OCI-LY3 (cell line): ENCODE measurements around the gene TRIM26.

Experiments
- H2AFZ ChIP-seq: fragments of 200-600, 300-600 bp; shearing (Covaris generic); 2 replicates; pipeline ENCODE4 v1.6.0; 2014; ENCODE audit warnings: antibody characterized with exemption, low read depth, low read length
- H3K27ac ChIP-seq: fragments of 200-600, 300-600 bp; sonication (generic); 2 replicates; pipeline ENCODE4 v1.5.1; 2014; ENCODE audit warnings: mild to moderate bottlenecking, low read length, moderate library complexity, mixed read lengths
- H3K27me3 ChIP-seq: fragments of 200-600, 300-600 bp; sonication (generic); 2 replicates; pipeline ENCODE4 v1.6.1; 2014; ENCODE audit warnings: low read depth, low read length, mixed read lengths
- H3K36me3 ChIP-seq: fragments of 200-600, 300-600 bp; sonication (generic); replicated peaks from 2 replicates; pipeline ENCODE3; 2014; ENCODE audit warnings: low read depth, low read length, mixed read lengths
- H3K4me1 ChIP-seq: fragments of 300-600, 200-600 bp; sonication (generic); 2 replicates; pipeline ENCODE4 v1.6.1; 2014; ENCODE audit warnings: low read length, mixed read lengths
- H3K4me2 ChIP-seq: fragments of 200-600, 300-600 bp; sonication (generic); 2 replicates; pipeline ENCODE4 v1.6.1; 2014; ENCODE audit warnings: low read length, mixed read lengths
- H3K4me3 ChIP-seq: fragments of 300-600, 200-600 bp; sonication (generic); 2 replicates; pipeline ENCODE4 v1.5.1; 2014; ENCODE audit warnings: antibody characterized with exemption, mild to moderate bottlenecking, low read length, moderate library complexity
- H3K79me2 ChIP-seq: fragments of 300-600, 200-600 bp; shearing (Covaris generic); 2 replicates; pipeline ENCODE4 v1.6.1; 2014; ENCODE audit warnings: mild to moderate bottlenecking, low read length, mixed read lengths
- H3K9ac ChIP-seq: fragments of 300-600, 200-600 bp; shearing (Covaris generic); 2 replicates; pipeline ENCODE4 v1.6.0; 2014; ENCODE audit warnings: mild to moderate bottlenecking, low read length, moderate library complexity
- H3K9me3 ChIP-seq: fragments of 200-600, 300-600 bp; shearing (Covaris generic); 2 replicates; pipeline ENCODE4 v1.6.1; 2014; ENCODE audit warnings: low read length, mixed read lengths; ENCODE audit not compliant: insufficient read depth
- H4K20me1 ChIP-seq: fragments of 200-600, 300-600 bp; sonication (generic); 2 replicates; pipeline ENCODE4 v1.6.1; 2016; ENCODE audit warnings: low read length, mixed read lengths; ENCODE audit not compliant: insufficient read depth
- EZH2phosphoT487 ChIP-seq: fragments of 200-600 bp; shearing (Covaris generic); IDR thresholded peaks from 2 replicates; pipeline ENCODE4 v1.6.1; 2018; ENCODE audit warnings: antibody characterized with exemption, mixed run types, low read depth
- TF ChIP-seq, protein P1 (sequence below): fragments of 200-600, 300-600 bp; sonication (generic); IDR thresholded peaks from 2 replicates; pipeline ENCODE4 v1.5.1; 2014; ENCODE audit warnings: antibody characterized with exemption, low read length, low read depth

TRIM26 gene

DNA sequence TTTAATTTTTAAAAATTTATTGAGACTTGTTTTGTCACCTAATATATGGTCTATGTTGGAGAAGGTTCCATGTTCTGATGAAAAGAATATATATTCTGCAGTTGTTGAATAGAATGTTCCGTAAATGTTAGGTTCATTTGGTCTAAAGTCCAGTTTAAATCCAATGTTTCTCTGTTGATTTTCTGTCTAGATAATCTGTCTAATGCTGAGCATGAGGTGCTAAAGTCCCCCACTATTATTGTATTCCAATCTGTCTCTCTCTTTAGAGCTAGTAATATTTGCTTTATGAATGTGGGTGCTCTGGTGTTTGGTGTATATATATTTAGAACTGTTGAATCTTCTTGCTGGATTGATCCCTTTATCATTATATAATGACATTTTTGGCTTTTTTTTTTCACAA, 34.4 kb downstream of the TRIM26 start:
- Histone ChIP-seq H3K4me3 (no peak overlapping the region), H3K4me1 (no peaks in the 10 kb centered on the region), H2AFZ (no peak overlapping the region), H3K9me3 (peaks cover 5% of the 10 kb centered on the region; the same call in 1 of the 2 replicates), H3K36me3 (no peaks in the 10 kb centered on the region), H3K27me3 (peaks cover 9% of the 10 kb centered on the region; the same call in 1 of the 2 replicates), H3K79me2 (no peaks in the 10 kb centered on the region), H3K27ac (no peak overlapping the region), H3K9ac (no peak overlapping the region), H4K20me1 (no peaks in the 10 kb centered on the region), H3K4me2 (no peak overlapping the region)
- no peak for TF ChIP-seq EZH2phosphoT487
- TF ChIP-seq, protein P1, sequence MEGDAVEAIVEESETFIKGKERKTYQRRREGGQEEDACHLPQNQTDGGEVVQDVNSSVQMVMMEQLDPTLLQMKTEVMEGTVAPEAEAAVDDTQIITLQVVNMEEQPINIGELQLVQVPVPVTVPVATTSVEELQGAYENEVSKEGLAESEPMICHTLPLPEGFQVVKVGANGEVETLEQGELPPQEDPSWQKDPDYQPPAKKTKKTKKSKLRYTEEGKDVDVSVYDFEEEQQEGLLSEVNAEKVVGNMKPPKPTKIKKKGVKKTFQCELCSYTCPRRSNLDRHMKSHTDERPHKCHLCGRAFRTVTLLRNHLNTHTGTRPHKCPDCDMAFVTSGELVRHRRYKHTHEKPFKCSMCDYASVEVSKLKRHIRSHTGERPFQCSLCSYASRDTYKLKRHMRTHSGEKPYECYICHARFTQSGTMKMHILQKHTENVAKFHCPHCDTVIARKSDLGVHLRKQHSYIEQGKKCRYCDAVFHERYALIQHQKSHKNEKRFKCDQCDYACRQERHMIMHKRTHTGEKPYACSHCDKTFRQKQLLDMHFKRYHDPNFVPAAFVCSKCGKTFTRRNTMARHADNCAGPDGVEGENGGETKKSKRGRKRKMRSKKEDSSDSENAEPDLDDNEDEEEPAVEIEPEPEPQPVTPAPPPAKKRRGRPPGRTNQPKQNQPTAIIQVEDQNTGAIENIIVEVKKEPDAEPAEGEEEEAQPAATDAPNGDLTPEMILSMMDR = no peak

DNA sequence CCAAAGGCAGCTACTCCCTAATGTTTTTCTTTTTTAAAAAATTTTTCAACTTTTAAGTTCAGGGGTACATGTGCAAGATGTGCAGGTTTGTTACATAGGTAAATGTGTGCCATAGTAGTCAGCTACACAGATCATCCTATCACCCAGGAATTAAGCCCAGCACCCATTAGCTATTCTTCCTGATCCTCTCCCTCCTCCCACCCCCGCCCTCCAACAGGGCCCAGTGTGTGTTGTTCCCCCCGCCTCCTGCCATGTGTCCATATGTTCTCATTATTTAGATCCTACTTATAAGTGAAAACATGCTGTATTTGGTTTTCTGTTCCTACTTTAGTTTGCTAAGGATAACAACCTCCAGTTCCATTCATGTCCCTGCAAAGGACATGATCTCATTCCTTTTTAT, 37.4 kb downstream of the TRIM26 start:
- TF ChIP-seq, protein P1 = no peak
- TF ChIP-seq EZH2phosphoT487 = no peak
- no peaks in the 10 kb centered on the region for H4K20me1 ChIP-seq
- peaks cover 10% of the 10 kb centered on the region for H3K27me3 ChIP-seq
- no peaks in the 10 kb centered on the region for H3K36me3 ChIP-seq
- H3K4me2 ChIP-seq = no peak overlapping the region
- H3K4me3 ChIP-seq = no peak overlapping the region
- H3K4me1 ChIP-seq = no peaks in the 10 kb centered on the region
- H3K27ac ChIP-seq = no peak overlapping the region
- peaks cover 5% of the 10 kb centered on the region; the same call in 1 of the 2 replicates for H3K9me3 ChIP-seq
- H3K79me2 ChIP-seq = no peaks in the 10 kb centered on the region
- no peak overlapping the region for H3K9ac ChIP-seq
- H2AFZ ChIP-seq = no peak overlapping the region

DNA sequence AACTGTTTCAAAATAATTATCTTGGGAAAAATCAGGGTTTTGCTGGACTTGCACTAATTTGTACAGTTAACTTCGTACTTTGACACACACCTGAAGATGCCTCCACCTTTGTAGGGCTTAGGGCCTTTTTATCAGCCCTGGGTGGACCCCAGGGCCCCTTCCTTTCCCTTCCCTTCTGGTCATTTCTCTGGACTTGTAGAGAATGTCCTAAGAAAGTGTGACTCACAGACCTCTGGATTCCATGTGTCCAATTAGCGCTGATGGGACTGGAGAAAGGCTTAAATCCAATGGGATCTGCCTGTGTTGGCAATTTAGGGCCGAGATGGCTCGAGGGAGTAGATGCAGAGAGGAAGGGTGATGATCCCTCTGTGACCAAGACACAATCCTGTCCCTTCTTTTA, 40.5 kb downstream of the TRIM26 start:
- Histone ChIP-seq H3K27me3 (peaks cover 15% of the 10 kb centered on the region), H3K9ac (no peak overlapping the region), H3K4me2 (no peak overlapping the region), H3K27ac (no peak overlapping the region), H4K20me1 (no peaks in the 10 kb centered on the region), H3K4me3 (no peak overlapping the region), H3K36me3 (no peaks in the 10 kb centered on the region), H3K4me1 (no peaks in the 10 kb centered on the region), H3K79me2 (no peaks in the 10 kb centered on the region), H3K9me3 (no peaks in the 10 kb centered on the region), H2AFZ (no peak overlapping the region)
- TF ChIP-seq, protein P1 = no peak
- no peak for TF ChIP-seq EZH2phosphoT487

DNA sequence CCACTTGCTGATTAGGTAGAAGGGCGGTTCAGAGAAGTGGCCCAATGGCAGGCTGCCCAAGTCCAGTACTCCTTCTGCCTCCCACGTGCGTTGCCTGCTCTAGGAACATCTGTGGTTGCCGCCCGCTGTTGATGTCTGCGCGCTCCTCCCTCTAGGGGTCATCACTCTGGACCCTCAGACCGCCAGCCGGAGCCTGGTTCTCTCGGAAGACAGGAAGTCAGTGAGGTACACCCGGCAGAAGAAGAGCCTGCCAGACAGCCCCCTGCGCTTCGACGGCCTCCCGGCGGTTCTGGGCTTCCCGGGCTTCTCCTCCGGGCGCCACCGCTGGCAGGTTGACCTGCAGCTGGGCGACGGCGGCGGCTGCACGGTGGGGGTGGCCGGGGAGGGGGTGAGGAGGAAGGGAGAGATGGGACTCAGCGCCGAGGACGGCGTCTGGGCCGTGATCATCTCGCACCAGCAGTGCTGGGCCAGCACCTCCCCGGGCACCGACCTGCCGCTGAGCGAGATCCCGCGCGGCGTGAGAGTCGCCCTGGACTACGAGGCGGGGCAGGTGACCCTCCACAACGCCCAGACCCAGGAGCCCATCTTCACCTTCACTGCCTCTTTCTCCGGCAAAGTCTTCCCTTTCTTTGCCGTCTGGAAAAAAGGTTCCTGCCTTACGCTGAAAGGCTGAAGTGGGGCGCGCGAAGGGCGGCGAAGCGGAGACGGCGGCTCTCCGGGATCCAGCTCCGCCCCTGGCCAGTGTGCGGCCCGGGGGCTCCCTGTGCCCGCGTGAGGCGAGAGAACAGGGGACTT, 41.3 kb downstream of the TRIM26 start:
- Histone ChIP-seq H4K20me1 (no peaks in the 10 kb centered on the region), H3K36me3 (no peaks in the 10 kb centered on the region), H3K9ac (no peak overlapping the region), H3K9me3 (no peaks in the 10 kb centered on the region), H3K4me3 (no peak overlapping the region), H2AFZ (no peak overlapping the region), H3K27ac (no peak overlapping the region), H3K79me2 (no peaks in the 10 kb centered on the region), H3K4me2 (no peak overlapping the region), H3K4me1 (no peaks in the 10 kb centered on the region), H3K27me3 (peaks cover 10% of the 10 kb centered on the region)
- no peak for TF ChIP-seq EZH2phosphoT487
- TF ChIP-seq, protein P1 = no peak
